Lung (tissue), 12 donors: ENCODE data around the gene MOB1B. TPM values are rescaled to one million over a fixed set of nuclear protein-coding genes. Genes with fewer than 3 reads are reported as not detected.
A peak's percentile ranks its signal among the peaks of the same experiment; 100 is the strongest.

ENCODE experiments used
- ATAC-seq: fragments of 200-7000 bp; cut with Tn5 transposase; one replicate; pipeline ENCODE4 v1.9.1; 2020; ENCODE audit warnings: moderate number of reproducible peaks; ENCODE audit not compliant: insufficient read depth, low FRiP score
- DNase-seq, 3 donors: peaks; one replicate each; pipeline ENCODE4 v3.0.0-alpha.2; 2013 to 2017
- H3K27ac ChIP-seq, 2 donors: one replicate each; pipeline ENCODE4 v1.5.1; 2013; ENCODE audit warnings: mild to moderate bottlenecking in 2 of 2, moderate library complexity in 2 of 2, control low read depth in 1 of 2, inconsistent platforms in 1 of 2, low read depth in 1 of 2, low read length in 1 of 2
- H3K27me3 ChIP-seq, 3 donors: one replicate each; pipeline ENCODE4 v1.5.1; 2013; ENCODE audit warnings: low read length in 2 of 3; ENCODE audit not compliant: control insufficient read depth in 3 of 3, insufficient read depth in 3 of 3
- H3K36me3 ChIP-seq, 4 donors: one replicate each; pipeline ENCODE4 v1.5.1; 2013; ENCODE audit warnings: low read length in 4 of 4, mild to moderate bottlenecking in 1 of 4, moderate library complexity in 1 of 4; ENCODE audit not compliant: control insufficient read depth in 4 of 4, insufficient read depth in 4 of 4
- H3K4me1 ChIP-seq, 5 donors: one replicate each; pipeline ENCODE4 v1.5.1; 2013; ENCODE audit warnings: low read length in 5 of 5, mild to moderate bottlenecking in 2 of 5, moderate library complexity in 1 of 5; ENCODE audit not compliant: control insufficient read depth in 5 of 5, insufficient read depth in 5 of 5
- H3K4me3 ChIP-seq: one replicate; pipeline ENCODE4 v1.5.1; 2013; ENCODE audit warnings: mild to moderate bottlenecking, control low read depth, moderate library complexity
- H3K9ac ChIP-seq, 2 donors: one replicate each; pipeline ENCODE4 v1.5.1; 2013; ENCODE audit warnings: low read length in 2 of 2, control low read depth in 1 of 2; ENCODE audit not compliant: insufficient read depth in 1 of 2
- H3K9me3 ChIP-seq, 4 donors: one replicate each; pipeline ENCODE4 v1.5.1; 2013; ENCODE audit warnings: low read length in 3 of 4, mild to moderate bottlenecking in 1 of 4, moderate library complexity in 1 of 4; ENCODE audit not compliant: control insufficient read depth in 4 of 4, insufficient read depth in 3 of 4
- CTCF ChIP-seq: IDR thresholded peaks from 2 replicates; pipeline ENCODE4 v1.5.1; 2012; ENCODE audit warnings: mild to moderate bottlenecking; ENCODE audit errors: control extremely low read depth, extremely low read depth
- WGBS, 2 donors: extraction: QIAGEN DNeasy Blood & Tissue Kit; methylation state at CpG; one replicate each; pipeline ENCODE4 v1.1.7; 2013; 5-methylcytosine and 5-hydroxymethylcytosine counted together
- polyA plus RNA-seq, 2 donors: library from polyadenylated mRNA; stranded (reverse); fragments of 200-250 nt; gene quantifications; one replicate each; pipeline ENCODE4 v1.2.1, GENCODE V29; 2013
- total RNA-seq, 2 donors: library from RNA; depleted of rRNA in 1 of 2; stranded (reverse); fragments of >200 nt in 1 of 2; gene quantifications; one replicate each; pipeline ENCODE4 v1.2.1, GENCODE V29; 2014 to 2021
- donor health status: control.
- donor health status: control.
- donor health status: Bipolar disorder and iron deficiency.
- donor health status: healthy.
- donor health status: DM: yes; HTN: yes; CAD: no.

Gene MOB1B
- total and polyA plus RNA-seq, 4 donors: 6.1 to 51.0 (median 16.0) TPM

DNA sequence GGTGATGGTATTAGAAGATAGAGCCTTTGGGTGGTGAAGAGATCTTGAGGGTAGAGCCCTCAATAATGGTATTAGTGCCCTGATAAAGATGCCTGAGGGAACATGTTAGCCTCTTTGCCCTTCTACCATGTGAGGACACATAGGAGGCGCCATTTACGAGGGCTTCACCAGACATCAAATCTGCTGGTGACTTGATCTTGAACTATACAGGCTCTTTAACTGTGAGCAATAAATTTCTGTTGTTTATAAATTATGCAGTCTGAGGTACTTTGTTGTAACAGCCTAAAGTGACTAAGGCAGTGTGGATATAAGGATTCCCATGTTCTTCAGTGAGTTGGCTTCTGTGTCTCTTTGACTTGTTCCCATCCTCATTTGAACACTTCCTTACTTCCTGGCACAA, 11.8 kb downstream of the MOB1B start:
- H3K9me3 ChIP-seq: no peaks in the 10 kb centered on the region
- no peak overlapping the region for H3K9ac ChIP-seq
- no peak for TF ChIP-seq CTCF
- H3K36me3 ChIP-seq: peaks cover 0 to 7% (median 2%) of the 10 kb centered on the region in 4 donors
- no peak overlapping the region for H3K27ac ChIP-seq
- 94 to 95% methylated on average over 2 of the region's 2 CpGs for WGBS, 2 donors
- H3K4me1 ChIP-seq: peaks cover 0 to 19% (median 4%) of the 10 kb centered on the region in 5 donors
- ATAC-seq: no peak
- no peaks in the 10 kb centered on the region for H3K27me3 ChIP-seq
- no peak overlapping the region for H3K4me3 ChIP-seq
- DNase-seq: peak in 1 of 3 donors; percentile 38

DNA sequence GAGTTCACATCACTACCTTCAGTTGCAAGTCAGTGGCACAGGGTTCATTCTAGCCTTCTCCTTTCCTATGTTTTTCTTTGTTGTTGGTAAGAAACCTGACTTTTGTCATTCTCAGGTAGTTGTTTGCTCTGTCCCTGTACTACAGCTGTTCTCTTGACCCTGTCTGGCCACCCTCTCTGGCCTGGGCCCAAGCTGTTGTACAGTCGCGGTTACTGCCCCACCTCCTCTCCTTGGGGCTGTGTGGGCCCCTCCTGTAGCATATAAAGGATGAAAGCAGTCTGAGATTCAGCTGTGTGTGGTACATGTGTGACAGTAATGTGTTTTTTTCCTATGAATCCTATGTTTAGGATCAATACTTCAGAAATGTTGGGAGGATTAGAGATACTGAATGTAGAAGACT, 12.5 kb downstream of the MOB1B start:
- WGBS, 2 donors: 47 to 66% methylated on average over 2 of the region's 2 CpGs
- TF ChIP-seq CTCF: no peak
- no peaks in the 10 kb centered on the region for H3K27me3 ChIP-seq
- peaks cover 0 to 19% (median 4%) of the 10 kb centered on the region in 5 donors for H3K4me1 ChIP-seq
- no peaks in the 10 kb centered on the region for H3K9me3 ChIP-seq
- ATAC-seq (peak; percentile 62), DNase-seq (peak; percentile 63 to 77 (median 67))
- peak overlapping the region in 1 of 2 donors; percentile 95 for H3K9ac ChIP-seq
- H3K4me3 ChIP-seq: no peak overlapping the region
- peaks cover 0 to 7% (median 2%) of the 10 kb centered on the region in 4 donors for H3K36me3 ChIP-seq
- H3K27ac ChIP-seq: no peak overlapping the region

GRCh38 chr4:70915036-70915815, 13.1 kb downstream of the MOB1B start:
- Histone ChIP-seq H3K27ac (peak overlapping the region in 1 of 2 donors; percentile 63), H3K27me3 (no peaks in the 10 kb centered on the region), H3K4me3 (no peak overlapping the region), H3K36me3 (peaks cover 0 to 7% (median 2%) of the 10 kb centered on the region in 4 donors), H3K9ac (peak overlapping the region in 1 of 2 donors; percentile 95), H3K4me1 (peaks cover 0 to 19% (median 4%) of the 10 kb centered on the region in 5 donors), H3K9me3 (no peaks in the 10 kb centered on the region)
- DNase-seq: peak; percentile 38 to 80 (median 72)
- no peak for TF ChIP-seq CTCF
- no peak for ATAC-seq
- 67 to 79% methylated on average over 14 of the region's 14 CpGs for WGBS, 2 donors
